HepG2 (cell line): ENCODE measurements around the gene SSBP4. TPM values are rescaled to one million over a fixed set of nuclear protein-coding genes. Genes with fewer than 3 reads are reported as not detected.
A peak's percentile ranks its signal among the peaks of the same experiment; 100 is the strongest.

Experiments used
- ATF7 ChIP-seq, 2 experiments: fragments of 450-650 bp in 1 of 2; sonication (generic) in 1 of 2; formaldehyde crosslinking in 1 of 2; IDR thresholded peaks; 2 replicates each; pipeline versions ENCODE4 v1.4.0 to v1.6.1; 2016 to 2020; ENCODE audit warnings: antibody characterized with exemption in 1 of 2, mild to moderate bottlenecking in 1 of 2, missing genetic modification reagents in 1 of 2
- BRCA1 ChIP-seq: sonication (generic); formaldehyde crosslinking; IDR thresholded peaks from 2 replicates; pipeline ENCODE4 v1.4.0; 2020; ENCODE audit warnings: missing genetic modification reagents
- DNMT1 ChIP-seq: sonication (generic); formaldehyde crosslinking; IDR thresholded peaks from 2 replicates; pipeline ENCODE4 v1.5.1; 2020; ENCODE audit warnings: mild to moderate bottlenecking, missing genetic modification reagents
- FIP1L1 ChIP-seq: fragments of 200-400 bp; formaldehyde crosslinking; IDR thresholded peaks from 2 replicates; pipeline ENCODE4 v1.6.1; 2018; ENCODE audit warnings: low read depth, mild to moderate bottlenecking, low read length, moderate library complexity, borderline replicate concordance; ENCODE audit not compliant: insufficient read depth
- FOXA3 ChIP-seq: IDR thresholded peaks from 2 replicates; pipeline ENCODE4 v1.6.1; 2016; ENCODE audit warnings: missing genetic modification reagents, missing compliant biosample characterization
- FOXK2 ChIP-seq: fragments of 450-650 bp; IDR thresholded peaks from 2 replicates; pipeline ENCODE4 v1.6.1; 2016
- HNRNPL ChIP-seq: fragments of 200-400 bp; formaldehyde crosslinking; IDR thresholded peaks from 2 replicates; pipeline ENCODE4 v1.6.1; 2017; ENCODE audit warnings: mild to moderate bottlenecking, low read depth, low read length
- HOXA3 ChIP-seq: sonication (generic); formaldehyde crosslinking; IDR thresholded peaks from 2 replicates; pipeline ENCODE4 v1.5.0; 2020; ENCODE audit warnings: missing genetic modification reagents
- KDM6A ChIP-seq: IDR thresholded peaks from 2 replicates; pipeline ENCODE4 v1.6.1; 2016; ENCODE audit warnings: low read depth
- NFE2L2 ChIP-seq: fragments of 150-350 bp; IDR thresholded peaks from 2 replicates; pipeline ENCODE4 v1.6.1; 2014; ENCODE audit warnings: low read length
- NR2F6 ChIP-seq, 2 experiments: IDR thresholded peaks; 2 replicates each; pipeline ENCODE4 v1.6.1; 2016; ENCODE audit warnings: antibody characterized with exemption in 1 of 2, mild to moderate bottlenecking in 1 of 2
- PTBP1 ChIP-seq: fragments of 200-400 bp; formaldehyde crosslinking; IDR thresholded peaks from 2 replicates; pipeline ENCODE4 v1.6.1; 2018; ENCODE audit warnings: low read length, low read depth; ENCODE audit not compliant: poor library complexity, severe bottlenecking
- SIN3A ChIP-seq: IDR thresholded peaks from 2 replicates; pipeline ENCODE4 v1.6.1; 2011; ENCODE audit warnings: low read depth, mild to moderate bottlenecking, control low read depth, low read length, borderline replicate concordance
- ZMAT3 ChIP-seq: sonication (generic); formaldehyde crosslinking; conservative IDR thresholded peaks from 2 replicates; pipeline ENCODE4 v1.7.0; 2021; ENCODE audit warnings: missing genetic modification reagents
- ZNF17 ChIP-seq: sonication (generic); formaldehyde crosslinking; IDR thresholded peaks from 2 replicates; pipeline ENCODE4 v1.5.0; 2020; ENCODE audit warnings: mild to moderate bottlenecking, missing genetic modification reagents
- ZNF367 ChIP-seq: sonication (generic); formaldehyde crosslinking; IDR thresholded peaks from 2 replicates; pipeline ENCODE4 v1.4.0; 2020; ENCODE audit warnings: missing genetic modification reagents, borderline replicate concordance
- ZNF460 ChIP-seq: sonication (generic); formaldehyde crosslinking; IDR thresholded peaks from 2 replicates; pipeline ENCODE4 v1.5.1; 2020; ENCODE audit warnings: missing genetic modification reagents, mild to moderate bottlenecking, borderline replicate concordance
- ZNF598 ChIP-seq: sonication (generic); formaldehyde crosslinking; IDR thresholded peaks from 2 replicates; pipeline ENCODE4 v1.5.1; 2020; ENCODE audit warnings: mild to moderate bottlenecking, missing genetic modification reagents, borderline replicate concordance
- ZNF749 ChIP-seq: sonication (generic); formaldehyde crosslinking; IDR thresholded peaks from 2 replicates; pipeline ENCODE4 v1.8.0; 2022; ENCODE audit warnings: mild to moderate bottlenecking, missing genetic modification reagents, moderate library complexity, borderline replicate concordance
- ZSCAN20 ChIP-seq: sonication (generic); formaldehyde crosslinking; IDR thresholded peaks from 2 replicates; pipeline ENCODE4 v1.4.0; 2020; ENCODE audit warnings: missing genetic modification reagents, mild to moderate bottlenecking, borderline replicate concordance
- polyA plus RNA-seq, 8 experiments: library from polyadenylated mRNA; depleted of rRNA in 3 of 8; stranded (reverse) in 7 of 8; unstranded in 1 of 8; fragments of >200 nt; fragmentation: Illumina TruSeq in 4 of 8; extraction: Trizol in 4 of 8; gene quantifications; 2 replicates each; pipeline versions ENCODE4 v1.2.1 to v1.2.3, GENCODE V29; 2011 to 2016; ENCODE audit warnings: low read depth in 4 of 8, missing spikeins in 1 of 8, mixed read lengths in 1 of 8; ENCODE audit not compliant: insufficient read depth in 1 of 8
- total RNA-seq, 5 experiments: library from RNA; depleted of rRNA; stranded (reverse); fragments of >200 nt; fragmentation: Illumina TruSeq; extraction: Trizol; gene quantifications; 2 replicates each; pipeline ENCODE4 v1.2.3, GENCODE V29; 2016; ENCODE audit warnings: low read depth in 1 of 5
- TF ChIP-seq, protein P1 (sequence below): sonication (generic); formaldehyde crosslinking; IDR thresholded peaks from 2 replicates; pipeline ENCODE4 v1.4.0; 2020; ENCODE audit warnings: missing genetic modification reagents
- TF ChIP-seq, protein P2 (sequence below): sonication (generic); formaldehyde crosslinking; IDR thresholded peaks from 2 replicates; pipeline ENCODE4 v1.5.0; 2020; ENCODE audit warnings: mild to moderate bottlenecking, low read depth, missing genetic modification reagents, borderline replicate concordance
- TF ChIP-seq, protein P3 (sequence below): sonication (generic); formaldehyde crosslinking; IDR thresholded peaks from 2 replicates; pipeline ENCODE4 v1.8.1; 2023; ENCODE audit warnings: missing genetic modification reagents, inconsistent platforms, borderline replicate concordance
- TF ChIP-seq, protein P4 (sequence below): sonication (generic); formaldehyde crosslinking; IDR thresholded peaks from 2 replicates; pipeline ENCODE4 v1.4.0; 2020; ENCODE audit warnings: missing genetic modification reagents, mild to moderate bottlenecking, borderline replicate concordance

SSBP4 gene
- total and polyA plus RNA-seq, 2 of the 13 experiments (the other 11 are each of a cell fraction or from before 2014, with no cell fraction given): 20.8 to 39.5 TPM

DNA sequence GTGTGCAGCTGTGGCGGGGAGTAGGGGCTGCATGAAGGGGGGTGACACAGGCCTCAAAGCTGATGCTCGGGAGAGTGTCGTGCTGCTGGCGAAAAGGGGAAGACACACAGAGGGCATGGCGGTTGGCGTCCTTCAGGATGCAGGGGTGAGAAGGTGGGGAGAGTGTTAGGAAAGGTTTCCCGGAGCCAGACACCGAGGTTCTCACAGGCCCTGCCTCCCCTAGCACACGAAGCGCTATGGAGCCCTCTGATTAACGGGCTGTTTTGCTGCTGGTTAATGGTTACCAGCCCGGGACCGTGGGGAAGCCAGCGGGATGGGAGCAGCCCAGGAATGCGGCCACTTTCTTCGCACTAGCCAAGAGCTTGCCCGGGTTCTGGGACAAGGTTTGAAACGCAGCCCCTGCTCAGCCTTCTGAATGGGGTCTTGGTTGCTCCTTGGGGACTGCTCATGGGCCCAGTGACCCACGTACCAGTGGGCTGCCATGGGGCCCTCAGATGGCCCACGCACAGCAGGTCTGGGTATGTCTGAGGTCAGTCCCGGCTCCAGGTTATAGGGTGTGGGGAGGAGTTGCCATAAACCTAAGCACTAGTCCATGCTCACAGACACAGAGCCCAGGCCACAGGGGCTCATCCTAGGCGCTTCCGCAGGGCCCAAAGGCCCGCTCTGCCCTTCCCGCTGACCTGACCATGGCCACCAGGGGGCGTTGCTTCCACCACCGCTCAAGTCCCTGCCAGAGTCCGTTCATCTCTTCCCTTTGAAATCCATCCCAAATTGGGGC, 50.1 kb downstream of the SSBP4 start (continued):
- TF ChIP-seq NR2F6 (IDR thresholded peaks at IDR 0.05) (no peak), NR2F6 (CRISPR knock-in tag; IDR thresholded peaks at IDR 0.05) (no peak), DNMT1 (CRISPR knock-in tag) (no peak), KDM6A (CRISPR knock-in tag) (no peak), ZNF460 (CRISPR knock-in tag) (no peak), ZMAT3 (CRISPR knock-in tag) (no peak; the same call in 1 of the 2 replicates), BRCA1 (CRISPR knock-in tag) (no peak), PTBP1 (no peak), ZNF367 (CRISPR knock-in tag) (no peak), ZNF749 (CRISPR knock-in tag) (0 out of 2 replicates have a peak, but pooled peaks have one; percentile 31), FIP1L1 (no peak), ATF7 (IDR thresholded peaks at IDR 0.05) (no peak), ATF7 (CRISPR knock-in tag; IDR thresholded peaks at IDR 0.05) (no peak), FOXA3 (no peak), ZSCAN20 (CRISPR knock-in tag) (no peak), NFE2L2 (no peak), SIN3A (no peak), HNRNPL (no peak), FOXK2 (no peak), ZNF598 (peak; percentile 18; the same call in 1 of the 2 replicates), ZNF17 (CRISPR knock-in tag) (no peak), HOXA3 (peak; percentile 45; the same call in 1 of the 2 replicates)
- TF ChIP-seq, protein P1, sequence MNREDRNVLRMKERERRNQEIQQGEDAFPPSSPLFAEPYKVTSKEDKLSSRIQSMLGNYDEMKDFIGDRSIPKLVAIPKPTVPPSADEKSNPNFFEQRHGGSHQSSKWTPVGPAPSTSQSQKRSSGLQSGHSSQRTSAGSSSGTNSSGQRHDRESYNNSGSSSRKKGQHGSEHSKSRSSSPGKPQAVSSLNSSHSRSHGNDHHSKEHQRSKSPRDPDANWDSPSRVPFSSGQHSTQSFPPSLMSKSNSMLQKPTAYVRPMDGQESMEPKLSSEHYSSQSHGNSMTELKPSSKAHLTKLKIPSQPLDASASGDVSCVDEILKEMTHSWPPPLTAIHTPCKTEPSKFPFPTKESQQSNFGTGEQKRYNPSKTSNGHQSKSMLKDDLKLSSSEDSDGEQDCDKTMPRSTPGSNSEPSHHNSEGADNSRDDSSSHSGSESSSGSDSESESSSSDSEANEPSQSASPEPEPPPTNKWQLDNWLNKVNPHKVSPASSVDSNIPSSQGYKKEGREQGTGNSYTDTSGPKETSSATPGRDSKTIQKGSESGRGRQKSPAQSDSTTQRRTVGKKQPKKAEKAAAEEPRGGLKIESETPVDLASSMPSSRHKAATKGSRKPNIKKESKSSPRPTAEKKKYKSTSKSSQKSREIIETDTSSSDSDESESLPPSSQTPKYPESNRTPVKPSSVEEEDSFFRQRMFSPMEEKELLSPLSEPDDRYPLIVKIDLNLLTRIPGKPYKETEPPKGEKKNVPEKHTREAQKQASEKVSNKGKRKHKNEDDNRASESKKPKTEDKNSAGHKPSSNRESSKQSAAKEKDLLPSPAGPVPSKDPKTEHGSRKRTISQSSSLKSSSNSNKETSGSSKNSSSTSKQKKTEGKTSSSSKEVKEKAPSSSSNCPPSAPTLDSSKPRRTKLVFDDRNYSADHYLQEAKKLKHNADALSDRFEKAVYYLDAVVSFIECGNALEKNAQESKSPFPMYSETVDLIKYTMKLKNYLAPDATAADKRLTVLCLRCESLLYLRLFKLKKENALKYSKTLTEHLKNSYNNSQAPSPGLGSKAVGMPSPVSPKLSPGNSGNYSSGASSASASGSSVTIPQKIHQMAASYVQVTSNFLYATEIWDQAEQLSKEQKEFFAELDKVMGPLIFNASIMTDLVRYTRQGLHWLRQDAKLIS (CRISPR knock-in tag): no peak
- TF ChIP-seq, protein P2, sequence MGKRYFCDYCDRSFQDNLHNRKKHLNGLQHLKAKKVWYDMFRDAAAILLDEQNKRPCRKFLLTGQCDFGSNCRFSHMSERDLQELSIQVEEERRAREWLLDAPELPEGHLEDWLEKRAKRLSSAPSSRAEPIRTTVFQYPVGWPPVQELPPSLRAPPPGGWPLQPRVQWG (CRISPR knock-in tag): no peak
- TF ChIP-seq, protein P3, sequence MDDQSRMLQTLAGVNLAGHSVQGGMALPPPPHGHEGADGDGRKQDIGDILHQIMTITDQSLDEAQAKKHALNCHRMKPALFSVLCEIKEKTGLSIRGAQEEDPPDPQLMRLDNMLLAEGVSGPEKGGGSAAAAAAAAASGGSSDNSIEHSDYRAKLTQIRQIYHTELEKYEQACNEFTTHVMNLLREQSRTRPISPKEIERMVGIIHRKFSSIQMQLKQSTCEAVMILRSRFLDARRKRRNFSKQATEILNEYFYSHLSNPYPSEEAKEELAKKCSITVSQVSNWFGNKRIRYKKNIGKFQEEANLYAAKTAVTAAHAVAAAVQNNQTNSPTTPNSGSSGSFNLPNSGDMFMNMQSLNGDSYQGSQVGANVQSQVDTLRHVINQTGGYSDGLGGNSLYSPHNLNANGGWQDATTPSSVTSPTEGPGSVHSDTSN (CRISPR knock-in tag): no peak
- TF ChIP-seq, protein P4, sequence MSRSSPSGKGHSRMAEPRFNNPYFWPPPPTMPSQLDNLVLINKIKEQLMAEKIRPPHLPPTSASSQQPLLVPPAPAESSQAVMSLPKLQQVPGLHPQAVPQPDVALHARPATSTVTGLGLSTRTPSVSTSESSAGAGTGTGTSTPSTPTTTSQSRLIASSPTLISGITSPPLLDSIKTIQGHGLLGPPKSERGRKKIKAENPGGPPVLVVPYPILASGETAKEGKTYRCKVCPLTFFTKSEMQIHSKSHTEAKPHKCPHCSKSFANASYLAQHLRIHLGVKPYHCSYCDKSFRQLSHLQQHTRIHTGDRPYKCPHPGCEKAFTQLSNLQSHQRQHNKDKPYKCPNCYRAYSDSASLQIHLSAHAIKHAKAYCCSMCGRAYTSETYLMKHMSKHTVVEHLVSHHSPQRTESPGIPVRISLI (CRISPR knock-in tag): no peak
